DND-41 (cell line): ENCODE results near the gene KCNH8.

Experiments
- ATAC-seq: fragments of 200-7000 bp; cut with Tn5 transposase; 3 replicates; pipeline ENCODE4 v1.9.1; 2021; ENCODE audit warnings: low read depth; ENCODE audit not compliant: insufficient read depth
- DNase-seq: peaks from one replicate; pipeline ENCODE4 v3.0.0-alpha.2; 2020
- H2AFZ ChIP-seq: 2 replicates; pipeline ENCODE4 v1.6.0; 2012; ENCODE audit warnings: low read depth, low read length
- H3K27ac ChIP-seq: 2 replicates; pipeline ENCODE4 v1.5.1; 2012; ENCODE audit warnings: low read length, inconsistent platforms
- H3K27me3 ChIP-seq: fragments of 200-600 bp; sonication (generic); 2 replicates; pipeline ENCODE4 v1.6.0; 2012; ENCODE audit warnings: low read length, mild to moderate bottlenecking, inconsistent platforms; ENCODE audit not compliant: insufficient read depth, poor library complexity
- H3K36me3 ChIP-seq: 2 replicates; pipeline ENCODE4 v1.5.1; 2012; ENCODE audit warnings: low read length, inconsistent platforms; ENCODE audit not compliant: insufficient read depth
- H3K4me1 ChIP-seq: 2 replicates; pipeline ENCODE4 v1.5.1; 2012; ENCODE audit warnings: mild to moderate bottlenecking, low read length; ENCODE audit not compliant: insufficient read depth
- H3K4me2 ChIP-seq: 2 replicates; pipeline ENCODE4 v1.6.0; 2012; ENCODE audit warnings: mild to moderate bottlenecking, moderate library complexity, low read length, inconsistent platforms; ENCODE audit not compliant: insufficient read depth
- H3K4me3 ChIP-seq, 2 experiments: fragments of 200-600 bp in 1 of 2; shearing (Covaris generic) in 1 of 2; 2 replicates each; pipeline ENCODE4 v1.5.1; 2012 to 2016; ENCODE audit warnings: inconsistent platforms in 2 of 2, low read length in 2 of 2, mild to moderate bottlenecking in 2 of 2, low read depth in 1 of 2, moderate library complexity in 1 of 2
- H3K79me2 ChIP-seq: 2 replicates; pipeline ENCODE4 v1.6.0; 2012; ENCODE audit warnings: low read length, inconsistent platforms; ENCODE audit not compliant: insufficient read depth
- H3K9ac ChIP-seq: 2 replicates; pipeline ENCODE4 v1.6.0; 2012; ENCODE audit warnings: low read depth, mild to moderate bottlenecking, inconsistent platforms, low read length, moderate library complexity
- H3K9me3 ChIP-seq: 2 replicates; pipeline ENCODE4 v1.5.1; 2012; ENCODE audit warnings: low read length, moderate library complexity, mild to moderate bottlenecking, inconsistent platforms; ENCODE audit not compliant: insufficient read depth, severe bottlenecking
- H4K20me1 ChIP-seq: 2 replicates; pipeline ENCODE4 v1.6.0; 2012; ENCODE audit warnings: low read length; ENCODE audit not compliant: insufficient read depth
- CTCF ChIP-seq: IDR thresholded peaks from 2 replicates; pipeline ENCODE4 v1.5.1; 2012; ENCODE audit warnings: borderline replicate concordance, low read length, moderate library complexity, mild to moderate bottlenecking; ENCODE audit not compliant: poor library complexity, severe bottlenecking; ENCODE audit errors: extremely low read depth
- EZH2 ChIP-seq: IDR thresholded peaks from 3 replicates; pipeline ENCODE4 v1.6.1; 2012; ENCODE audit warnings: borderline replicate concordance, low read depth, mild to moderate bottlenecking, moderate library complexity, low read length, inconsistent platforms; ENCODE audit not compliant: severe bottlenecking

The KCNH8 gene

GRCh38 chr3:19114461-19114860, 33.8 kb upstream of the KCNH8 start:
- H2AFZ ChIP-seq, result no peak overlapping the region
- no peaks in the 10 kb centered on the region for H4K20me1 ChIP-seq
- no peaks in the 10 kb centered on the region for H3K9me3 ChIP-seq
- no peaks in the 10 kb centered on the region for H3K4me1 ChIP-seq
- H3K4me2 ChIP-seq, result no peak overlapping the region
- DNase-seq, result no peak
- H3K4me3 ChIP-seq, result no peak overlapping the region
- H3K27me3 ChIP-seq, result no peaks in the 10 kb centered on the region
- no peak overlapping the region for H3K9ac ChIP-seq
- TF ChIP-seq EZH2 (no peak), CTCF (no peak)
- no peaks in the 10 kb centered on the region for H3K79me2 ChIP-seq
- H3K27ac ChIP-seq, result no peak overlapping the region
- H3K36me3 ChIP-seq, result no peaks in the 10 kb centered on the region
- no peak for ATAC-seq

- no peaks in the 10 kb centered on the region for H4K20me1 ChIP-seq
- H3K4me2 ChIP-seq, result no peak overlapping the region
Observed at GRCh38 chr3:19116239-19116638, 32.1 kb upstream of the KCNH8 start.

DNA sequence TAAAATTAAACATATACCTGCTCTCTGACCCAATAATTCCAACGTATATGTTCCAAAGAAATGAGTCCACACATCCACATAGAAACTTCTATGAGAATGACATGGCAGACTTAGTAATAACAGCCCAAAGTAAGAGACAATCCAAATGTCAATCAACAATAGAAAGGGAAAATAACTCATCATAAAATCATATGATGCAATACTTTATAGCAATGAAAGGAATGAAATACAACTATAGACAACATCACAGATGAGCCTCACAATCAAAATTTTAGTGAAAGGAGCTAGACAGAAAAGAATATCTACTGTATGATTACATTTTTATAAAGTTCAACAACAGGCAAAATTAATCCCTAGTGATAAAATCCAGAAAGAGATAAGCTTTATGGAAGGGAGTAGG, 23.6 kb upstream of the KCNH8 start:
- Histone ChIP-seq H3K4me2 (no peak overlapping the region), H3K27ac (no peak overlapping the region), H3K9me3 (no peaks in the 10 kb centered on the region), H3K9ac (no peak overlapping the region), H4K20me1 (no peaks in the 10 kb centered on the region), H3K4me1 (no peaks in the 10 kb centered on the region), H3K27me3 (no peaks in the 10 kb centered on the region), H3K36me3 (no peaks in the 10 kb centered on the region), H3K79me2 (no peaks in the 10 kb centered on the region), H2AFZ (no peak overlapping the region), H3K4me3 (no peak overlapping the region)
- DNase-seq, result no peak
- ATAC-seq, result no peak
- TF ChIP-seq EZH2 (no peak), CTCF (no peak)

More at GRCh38 chr3:19116239-19116638, 32.1 kb upstream of the KCNH8 start:
- no peaks in the 10 kb centered on the region for H3K79me2 ChIP-seq
- no peaks in the 10 kb centered on the region for H3K9me3 ChIP-seq
- no peaks in the 10 kb centered on the region for H3K36me3 ChIP-seq
- DNase-seq (no peak), ATAC-seq (no peak)
- H3K27ac ChIP-seq, result no peak overlapping the region
- H2AFZ ChIP-seq, result no peak overlapping the region
- H3K27me3 ChIP-seq, result no peaks in the 10 kb centered on the region
- H3K9ac ChIP-seq, result no peak overlapping the region
- H3K4me3 ChIP-seq, result no peak overlapping the region
- H3K4me1 ChIP-seq, result no peaks in the 10 kb centered on the region
- TF ChIP-seq EZH2 (no peak), CTCF (no peak)

DNA sequence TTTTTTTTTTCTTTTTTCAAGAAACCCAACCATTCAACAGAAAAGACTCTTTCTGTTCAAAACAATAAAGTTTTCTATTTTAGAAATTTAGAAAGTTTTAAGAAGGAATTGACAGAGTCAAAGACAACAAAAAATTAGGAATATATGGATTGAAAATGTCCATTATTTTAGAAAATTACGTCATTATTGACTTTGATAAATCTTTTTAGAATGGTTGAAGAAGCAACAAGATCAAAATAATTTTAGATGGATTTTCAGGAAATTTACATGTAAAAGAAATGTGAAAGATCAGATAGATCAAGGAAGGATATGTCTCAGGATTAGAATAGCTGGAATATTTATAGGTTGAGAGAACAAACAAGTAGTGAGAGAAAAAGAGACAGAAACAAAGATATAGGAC, 8.4 kb upstream of the KCNH8 start:
- H3K9me3 ChIP-seq, result peaks cover under 1% of the 10 kb centered on the region
- no peak overlapping the region for H3K4me3 ChIP-seq
- H4K20me1 ChIP-seq, result no peaks in the 10 kb centered on the region
- H3K36me3 ChIP-seq, result no peaks in the 10 kb centered on the region
- no peak overlapping the region for H2AFZ ChIP-seq
- no peak for DNase-seq
- no peak overlapping the region for H3K4me2 ChIP-seq
- no peaks in the 10 kb centered on the region for H3K4me1 ChIP-seq
- H3K27ac ChIP-seq, result no peak overlapping the region
- no peak for ATAC-seq
- H3K9ac ChIP-seq, result no peak overlapping the region
- TF ChIP-seq EZH2, result no peak
- no peak for TF ChIP-seq CTCF
- no peaks in the 10 kb centered on the region for H3K79me2 ChIP-seq
- H3K27me3 ChIP-seq, result peaks cover 4% of the 10 kb centered on the region
